NCI-H2196 (cell line): ENCODE results near the gene JPT2.

Experiments used
- DNase-seq: peaks from one replicate; lab custom pipeline; 2025; ENCODE audit not compliant: unreplicated experiment; lab: John Stamatoyannopoulos, UW

The JPT2 gene

GRCh38 chr16:1749152-1750117, 71.4 kb downstream of the JPT2 start:
- no peak for DNase-seq
